ENCODE results near the gene GFRA1.

GFRA1 gene

GRCh38 chr10:116271593-116272439, 1.2 kb downstream of the GFRA1 start:
- no peak for DNase-seq (ENCODE audit: low read depth in 3 of 3, low spot score in 1 of 3)

- no peak for DNase-seq (ENCODE audit: low read depth in 3 of 3, low spot score in 1 of 3)
Measured at GRCh38 chr10:116270771-116271592, 2.0 kb downstream of the GFRA1 start.

- DNase-seq (ENCODE audit: low read depth in 3 of 3, low spot score in 1 of 3), result no peak
Measured at GRCh38 chr10:116270126-116270770, 2.8 kb downstream of the GFRA1 start.

- no peak for DNase-seq (ENCODE audit: low read depth in 3 of 3, low spot score in 1 of 3)
Measured at GRCh38 chr10:116269619-116270018, 3.4 kb downstream of the GFRA1 start.

GRCh38 chr10:116268976-116269375, 4.0 kb downstream of the GFRA1 start:
- DNase-seq (ENCODE audit: low read depth in 3 of 3, low spot score in 1 of 3), result no peak

- DNase-seq (ENCODE audit: low read depth in 3 of 3, low spot score in 1 of 3), result no peak
Measured at GRCh38 chr10:116265686-116266085, 7.3 kb downstream of the GFRA1 start.

- no peak for DNase-seq (ENCODE audit: low read depth in 3 of 3, low spot score in 1 of 3)
Measured at GRCh38 chr10:116263870-116264655, 8.9 kb downstream of the GFRA1 start.

GRCh38 chr10:116262678-116263077, 10.3 kb downstream of the GFRA1 start:
- DNase-seq (ENCODE audit: low read depth in 3 of 3, low spot score in 1 of 3), result no peak

GRCh38 chr10:116260599-116260998, 12.4 kb downstream of the GFRA1 start:
- no peak for DNase-seq (ENCODE audit: low read depth in 3 of 3, low spot score in 1 of 3)

GRCh38 chr10:116259638-116260037, 13.4 kb downstream of the GFRA1 start:
- DNase-seq (ENCODE audit: low read depth in 3 of 3, low spot score in 1 of 3), result no peak

- no peak for DNase-seq (ENCODE audit: low read depth in 3 of 3, low spot score in 1 of 3)
Measured at GRCh38 chr10:116257785-116258184, 15.2 kb downstream of the GFRA1 start.

- DNase-seq (ENCODE audit: low read depth in 3 of 3, low spot score in 1 of 3), result no peak
Measured at GRCh38 chr10:116256752-116257259, 16.2 kb downstream of the GFRA1 start.

GRCh38 chr10:116255886-116256751, 16.9 kb downstream of the GFRA1 start:
- no peak for DNase-seq (ENCODE audit: low read depth in 3 of 3, low spot score in 1 of 3)

GRCh38 chr10:116254422-116255155, 18.4 kb downstream of the GFRA1 start:
- DNase-seq (ENCODE audit: low read depth in 3 of 3, low spot score in 1 of 3), result no peak

- DNase-seq (ENCODE audit: low read depth in 3 of 3, low spot score in 1 of 3), result no peak
Measured at GRCh38 chr10:116253716-116254115, 19.3 kb downstream of the GFRA1 start.

- no peak for DNase-seq (ENCODE audit: low read depth in 3 of 3, low spot score in 1 of 3)
Measured at GRCh38 chr10:116251602-116252395, 21.2 kb downstream of the GFRA1 start.

GRCh38 chr10:116247691-116248090, 25.3 kb downstream of the GFRA1 start:
- DNase-seq (ENCODE audit: low read depth in 3 of 3, low spot score in 1 of 3), result no peak

- no peak for DNase-seq (ENCODE audit: low read depth in 3 of 3, low spot score in 1 of 3)
Measured at GRCh38 chr10:116246263-116246662, 26.7 kb downstream of the GFRA1 start.
